ENCODE results near the gene SERPINI2.

SERPINI2 gene, protein sequence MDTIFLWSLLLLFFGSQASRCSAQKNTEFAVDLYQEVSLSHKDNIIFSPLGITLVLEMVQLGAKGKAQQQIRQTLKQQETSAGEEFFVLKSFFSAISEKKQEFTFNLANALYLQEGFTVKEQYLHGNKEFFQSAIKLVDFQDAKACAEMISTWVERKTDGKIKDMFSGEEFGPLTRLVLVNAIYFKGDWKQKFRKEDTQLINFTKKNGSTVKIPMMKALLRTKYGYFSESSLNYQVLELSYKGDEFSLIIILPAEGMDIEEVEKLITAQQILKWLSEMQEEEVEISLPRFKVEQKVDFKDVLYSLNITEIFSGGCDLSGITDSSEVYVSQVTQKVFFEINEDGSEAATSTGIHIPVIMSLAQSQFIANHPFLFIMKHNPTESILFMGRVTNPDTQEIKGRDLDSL

DNA sequence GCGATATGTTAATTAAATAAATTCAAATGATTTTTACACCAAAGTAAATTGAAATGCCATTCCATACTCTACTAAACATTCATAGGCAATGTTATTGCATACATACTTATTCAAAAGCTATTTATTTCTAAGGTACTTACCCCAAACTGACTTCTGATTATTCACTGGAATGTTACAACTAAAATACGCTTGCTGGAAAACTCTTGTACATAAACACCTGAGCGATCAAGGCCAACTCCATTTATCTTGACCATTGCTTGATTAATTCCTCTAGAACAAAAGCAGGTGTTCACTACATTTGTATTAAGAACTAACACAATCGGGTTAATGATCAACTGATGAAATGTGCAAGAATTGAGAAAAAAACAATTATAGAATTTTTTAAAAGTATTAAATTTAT lies at the start of gene SERPINI2:
SERPINI2 (minus strand) TSS at position 180 of the 400 bp plus-strand sequence. CDS start 2,208 bp downstream, outside the sequence.
- no peak for TF ChIP-seq JUND (IDR thresholded peaks at IDR 0.05; ENCODE audit: low read depth)

DNA sequence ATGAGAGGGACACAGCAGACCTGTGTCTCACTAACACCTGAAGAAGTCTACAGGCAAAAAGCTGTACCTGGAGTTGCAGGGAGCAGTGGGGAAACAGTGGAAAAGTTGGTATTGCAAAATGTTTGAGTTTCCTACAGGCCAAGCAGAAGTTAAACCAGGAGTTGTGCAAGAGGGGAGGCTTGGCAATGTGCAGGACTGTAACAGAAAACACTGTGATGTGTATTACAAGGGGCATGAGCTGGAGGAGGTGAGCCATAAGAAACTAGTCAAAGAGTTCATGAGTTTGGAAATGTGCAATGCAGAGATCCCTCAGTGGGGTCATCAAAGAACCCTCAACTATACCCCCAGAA lies 47.1 kb upstream of the SERPINI2 start:
- no peak for DNase-seq (ENCODE audit: low read depth in 1 of 2, low spot score in 1 of 2)
- in situ Hi-C loops (cut with HindIII; ENCODE audit: low pct_unique_long_range_greater_than_20kb, low sequenced_read_pairs) = no loop called here
- TF ChIP-seq JUND (IDR thresholded peaks at IDR 0.05; ENCODE audit: low read depth) = no peak

More for the DNA sequence above, at the start of gene SERPINI2:
- in situ Hi-C loops (cut with HindIII; ENCODE audit: low pct_unique_long_range_greater_than_20kb, low sequenced_read_pairs) = no loop called here
- DNase-seq (ENCODE audit: low read depth in 1 of 2, low spot score in 1 of 2) = no peak

DNA sequence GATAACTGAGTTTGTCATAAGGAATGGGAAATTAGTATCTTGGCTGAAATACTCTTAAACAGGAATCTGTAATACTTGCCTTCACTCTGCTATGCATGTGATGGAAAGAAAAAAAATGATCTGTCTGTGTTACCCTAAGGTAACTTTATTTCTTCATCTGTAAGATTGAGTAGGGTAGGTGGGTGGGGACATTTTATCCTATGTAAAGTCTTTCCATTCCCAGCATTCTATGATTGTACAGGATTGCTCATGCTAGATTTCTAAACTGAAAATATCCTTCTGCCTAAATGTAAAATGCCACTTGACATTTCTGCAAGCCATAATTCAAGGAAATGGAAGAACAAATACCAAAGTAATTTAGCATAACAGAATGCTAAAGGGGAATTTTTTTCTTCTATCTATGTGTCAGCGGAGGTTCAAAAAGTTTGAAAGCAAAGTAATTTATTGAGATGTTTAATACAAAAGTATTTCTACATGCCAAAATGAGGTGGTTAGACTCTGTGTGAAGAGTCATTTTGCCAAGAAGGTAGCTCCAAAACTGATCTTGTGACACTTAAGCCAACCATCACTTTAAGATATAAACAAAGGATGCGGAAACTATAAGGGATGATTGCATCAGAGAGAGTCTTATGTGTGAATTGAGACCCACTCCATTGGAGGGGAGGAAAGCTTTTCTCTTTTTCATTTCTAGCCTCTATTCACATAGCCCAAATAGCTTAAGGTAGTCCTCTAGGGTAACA lies 46.6 kb upstream of the SERPINI2 start:
- no peak for TF ChIP-seq JUND (IDR thresholded peaks at IDR 0.05; ENCODE audit: low read depth)
- in situ Hi-C loops (cut with HindIII; ENCODE audit: low pct_unique_long_range_greater_than_20kb, low sequenced_read_pairs) = no loop called here
- DNase-seq (ENCODE audit: low read depth in 1 of 2, low spot score in 1 of 2) = no peak

DNA sequence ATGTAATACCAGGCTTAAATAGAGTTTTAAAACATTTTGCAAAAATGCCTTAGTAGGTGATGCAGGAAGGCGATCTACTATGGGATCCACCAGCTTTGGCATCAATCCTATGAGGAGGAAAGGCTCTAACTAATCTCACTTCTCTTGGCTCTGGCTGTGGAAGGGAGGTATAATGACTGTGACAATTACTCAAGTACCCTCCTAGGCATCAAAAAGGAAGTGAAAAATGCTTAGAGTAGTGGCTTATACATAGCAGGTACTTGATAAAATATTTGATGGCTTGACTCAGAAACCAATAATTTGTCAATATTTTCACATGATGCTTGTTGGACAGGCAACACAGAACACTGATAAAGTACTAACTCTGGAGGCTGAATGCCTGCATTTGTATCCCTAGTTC lies 34.1 kb upstream of the SERPINI2 start:
- TF ChIP-seq JUND (IDR thresholded peaks at IDR 0.05; ENCODE audit: low read depth) = no peak
- DNase-seq (ENCODE audit: low read depth in 1 of 2, low spot score in 1 of 2) = no peak
- in situ Hi-C loops (cut with HindIII; ENCODE audit: low pct_unique_long_range_greater_than_20kb, low sequenced_read_pairs) = no loop called here

DNA sequence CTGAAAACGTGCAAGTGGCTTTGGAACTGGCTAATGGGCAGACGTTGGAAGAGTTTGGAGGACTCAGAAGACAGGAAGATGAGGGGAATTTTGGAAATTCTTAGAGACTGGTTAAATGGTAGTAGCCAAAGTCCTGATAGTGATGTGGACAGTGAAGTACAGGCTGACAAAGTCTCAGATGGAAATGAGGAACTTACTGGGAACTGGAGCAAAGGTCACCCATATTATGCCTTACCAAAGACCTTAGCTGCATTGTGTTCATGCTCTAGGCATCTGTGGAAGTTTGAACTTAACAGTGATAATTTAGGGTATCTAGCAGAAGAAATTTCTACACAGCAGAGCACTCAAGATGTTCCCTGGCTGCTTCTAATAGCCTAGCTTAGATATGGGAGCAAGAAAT lies 28.6 kb upstream of the SERPINI2 start:
- DNase-seq (ENCODE audit: low read depth in 1 of 2, low spot score in 1 of 2) = no peak
- no peak for TF ChIP-seq JUND (IDR thresholded peaks at IDR 0.05; ENCODE audit: low read depth)
- in situ Hi-C loops (cut with HindIII; ENCODE audit: low pct_unique_long_range_greater_than_20kb, low sequenced_read_pairs) = no loop called here

DNA sequence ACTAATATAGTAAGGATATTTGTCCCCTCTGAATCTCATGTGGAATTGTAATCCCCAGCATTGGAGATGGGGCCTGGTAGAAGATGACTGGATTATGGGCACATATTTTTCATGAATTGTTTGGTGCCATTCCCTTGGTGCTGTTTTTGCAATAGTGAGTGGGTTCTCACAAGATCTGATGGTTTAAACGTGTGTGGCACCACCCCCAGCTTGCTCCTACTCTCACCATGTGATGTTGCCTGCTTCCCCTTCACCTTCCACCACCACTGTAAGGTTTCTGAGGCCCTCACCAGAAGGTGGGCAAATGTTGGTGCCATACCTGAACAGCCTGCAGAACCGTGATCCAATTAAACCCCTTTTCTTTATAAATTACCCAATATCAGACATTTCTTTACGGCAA lies 28.1 kb upstream of the SERPINI2 start:
- TF ChIP-seq JUND (IDR thresholded peaks at IDR 0.05; ENCODE audit: low read depth) = no peak
- in situ Hi-C loops (cut with HindIII; ENCODE audit: low pct_unique_long_range_greater_than_20kb, low sequenced_read_pairs) = no loop called here
- DNase-seq (ENCODE audit: low read depth in 1 of 2, low spot score in 1 of 2) = no peak

DNA sequence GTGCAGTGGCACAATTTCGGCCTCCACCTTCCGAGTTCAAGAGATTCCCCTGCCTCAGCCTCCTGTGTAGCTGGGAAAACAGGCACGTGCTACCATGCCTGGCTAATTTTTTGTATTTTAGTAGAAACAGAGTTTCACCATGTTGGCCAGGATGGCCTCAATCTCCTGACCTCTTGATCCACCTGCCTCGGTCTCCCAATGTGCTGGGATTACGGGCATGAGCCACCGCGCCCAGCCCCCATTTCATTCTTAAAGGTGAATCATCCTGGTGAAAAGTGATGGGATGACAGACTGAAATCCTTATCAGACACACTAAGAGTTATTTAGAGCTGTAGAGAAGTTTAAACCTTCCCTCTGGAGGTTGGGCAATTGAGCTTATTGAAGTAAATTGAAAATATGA lies 24.1 kb upstream of the SERPINI2 start:
- in situ Hi-C loops (cut with HindIII; ENCODE audit: low pct_unique_long_range_greater_than_20kb, low sequenced_read_pairs) = no loop called here
- no peak for TF ChIP-seq JUND (IDR thresholded peaks at IDR 0.05; ENCODE audit: low read depth)
- DNase-seq (ENCODE audit: low read depth in 1 of 2, low spot score in 1 of 2) = no peak

DNA sequence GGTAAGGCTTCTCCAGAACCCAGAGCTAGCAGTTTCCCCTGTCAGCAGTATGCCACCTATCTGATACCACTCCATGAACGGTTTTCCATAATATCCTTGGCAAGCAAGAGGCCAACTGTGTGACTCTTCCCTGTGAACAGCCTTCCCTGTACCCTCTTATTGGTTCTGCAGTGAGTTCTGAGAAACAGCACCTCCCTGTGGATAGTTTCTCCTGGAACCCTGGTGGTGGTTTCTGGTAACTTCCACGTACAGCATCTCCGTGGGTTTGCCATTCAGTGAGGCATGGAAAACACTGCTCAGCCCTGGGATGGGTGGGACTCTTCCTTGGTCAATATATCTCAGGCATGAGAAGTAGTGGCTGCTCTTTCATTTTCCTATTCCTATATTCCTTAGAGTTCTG lies 19.4 kb upstream of the SERPINI2 start:
- no peak for TF ChIP-seq JUND (IDR thresholded peaks at IDR 0.05; ENCODE audit: low read depth)
- in situ Hi-C loops (cut with HindIII; ENCODE audit: low pct_unique_long_range_greater_than_20kb, low sequenced_read_pairs) = no loop called here
- peak in 1 of 2 experiments; percentile 12 for DNase-seq (ENCODE audit: low read depth in 1 of 2, low spot score in 1 of 2)

DNA sequence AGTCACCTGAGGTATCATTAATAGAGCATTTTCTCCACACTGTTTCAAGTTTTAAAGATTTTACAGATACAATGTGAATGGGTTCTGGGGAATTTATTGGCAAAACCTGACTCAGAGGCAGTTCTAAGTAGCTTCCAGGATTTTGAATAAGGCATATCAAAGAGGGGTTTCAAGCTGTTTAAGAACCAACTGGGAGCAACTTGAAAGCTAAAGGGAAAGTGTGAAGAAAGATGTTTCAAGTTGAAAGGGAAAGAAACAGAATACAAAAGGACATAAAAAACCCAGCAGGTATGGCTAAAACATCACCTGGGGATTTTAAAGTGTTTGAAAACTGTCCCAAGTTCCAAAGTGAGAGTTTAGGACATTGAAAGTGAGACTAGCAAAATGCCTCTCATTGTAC lies 17.8 kb upstream of the SERPINI2 start:
- in situ Hi-C loops (cut with HindIII; ENCODE audit: low pct_unique_long_range_greater_than_20kb, low sequenced_read_pairs) = no loop called here

DNA sequence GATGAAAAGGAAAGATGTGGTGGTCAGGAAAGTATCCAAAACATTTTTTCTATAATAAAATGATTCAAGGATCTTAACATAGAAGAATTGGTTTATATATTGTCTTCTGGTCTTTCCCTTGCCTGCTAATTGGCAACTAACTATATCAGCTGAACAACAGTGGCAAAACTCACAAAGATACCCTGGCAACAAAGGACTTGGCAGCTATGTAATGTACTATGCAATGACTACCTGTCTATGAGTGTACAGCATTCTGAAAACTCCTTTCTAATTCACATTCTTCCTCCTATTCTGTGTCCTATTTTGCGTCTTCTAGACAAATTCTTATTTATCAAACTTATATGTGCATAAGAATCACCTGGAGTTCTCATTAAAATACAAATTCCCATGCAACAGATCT lies 15.7 kb upstream of the SERPINI2 start:
- DNase-seq (ENCODE audit: low read depth in 1 of 2, low spot score in 1 of 2) = no peak
- TF ChIP-seq JUND (IDR thresholded peaks at IDR 0.05; ENCODE audit: low read depth) = no peak
- in situ Hi-C loops (cut with HindIII; ENCODE audit: low pct_unique_long_range_greater_than_20kb, low sequenced_read_pairs) = no loop called here

More for the DNA sequence above, 17.8 kb upstream of the SERPINI2 start:
- no peak for TF ChIP-seq JUND (IDR thresholded peaks at IDR 0.05; ENCODE audit: low read depth)
- no peak for DNase-seq (ENCODE audit: low read depth in 1 of 2, low spot score in 1 of 2)

DNA sequence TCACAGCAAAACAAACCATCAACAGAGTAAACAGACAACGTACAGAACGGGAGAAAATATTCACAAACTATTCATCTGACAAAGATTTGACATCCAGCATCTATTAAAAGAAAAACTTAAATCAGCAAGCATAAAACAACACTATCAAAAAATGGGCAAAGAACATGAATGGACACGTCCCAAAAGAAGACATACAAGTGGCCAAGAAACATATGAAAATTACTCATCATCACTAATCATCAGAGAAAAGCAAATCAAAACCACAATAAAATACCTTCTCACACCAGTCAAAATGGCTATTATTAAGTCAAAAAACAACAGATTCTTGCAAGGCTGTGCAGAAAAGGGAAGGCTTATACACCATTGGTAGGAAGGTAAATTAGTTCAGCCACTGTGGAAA lies 13.7 kb upstream of the SERPINI2 start:
- DNase-seq (ENCODE audit: low read depth in 1 of 2, low spot score in 1 of 2) = no peak
- TF ChIP-seq JUND (IDR thresholded peaks at IDR 0.05; ENCODE audit: low read depth) = no peak
- in situ Hi-C loops (cut with HindIII; ENCODE audit: low pct_unique_long_range_greater_than_20kb, low sequenced_read_pairs) = no loop called here

DNA sequence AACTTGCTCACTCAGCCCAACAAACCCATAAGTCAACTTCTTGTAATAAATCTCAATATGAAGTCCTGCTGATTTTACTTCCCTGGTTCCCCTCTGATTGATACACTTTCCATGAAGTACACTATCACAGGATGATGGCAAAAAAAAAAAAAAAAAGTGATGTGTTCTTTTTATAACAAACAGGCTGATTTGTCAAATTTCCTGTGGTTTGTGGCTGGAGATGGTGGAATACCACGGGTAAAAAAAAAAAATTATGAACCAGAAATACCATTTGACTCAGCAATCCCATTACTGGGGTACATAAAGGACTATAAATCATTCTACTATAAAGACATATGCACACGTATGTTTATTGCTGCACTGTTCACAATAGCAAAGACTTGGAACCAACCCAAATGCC lies 10.7 kb upstream of the SERPINI2 start:
- in situ Hi-C loops (cut with HindIII; ENCODE audit: low pct_unique_long_range_greater_than_20kb, low sequenced_read_pairs) = no loop called here
- TF ChIP-seq JUND (IDR thresholded peaks at IDR 0.05; ENCODE audit: low read depth) = no peak
- no peak for DNase-seq (ENCODE audit: low read depth in 1 of 2, low spot score in 1 of 2)

DNA sequence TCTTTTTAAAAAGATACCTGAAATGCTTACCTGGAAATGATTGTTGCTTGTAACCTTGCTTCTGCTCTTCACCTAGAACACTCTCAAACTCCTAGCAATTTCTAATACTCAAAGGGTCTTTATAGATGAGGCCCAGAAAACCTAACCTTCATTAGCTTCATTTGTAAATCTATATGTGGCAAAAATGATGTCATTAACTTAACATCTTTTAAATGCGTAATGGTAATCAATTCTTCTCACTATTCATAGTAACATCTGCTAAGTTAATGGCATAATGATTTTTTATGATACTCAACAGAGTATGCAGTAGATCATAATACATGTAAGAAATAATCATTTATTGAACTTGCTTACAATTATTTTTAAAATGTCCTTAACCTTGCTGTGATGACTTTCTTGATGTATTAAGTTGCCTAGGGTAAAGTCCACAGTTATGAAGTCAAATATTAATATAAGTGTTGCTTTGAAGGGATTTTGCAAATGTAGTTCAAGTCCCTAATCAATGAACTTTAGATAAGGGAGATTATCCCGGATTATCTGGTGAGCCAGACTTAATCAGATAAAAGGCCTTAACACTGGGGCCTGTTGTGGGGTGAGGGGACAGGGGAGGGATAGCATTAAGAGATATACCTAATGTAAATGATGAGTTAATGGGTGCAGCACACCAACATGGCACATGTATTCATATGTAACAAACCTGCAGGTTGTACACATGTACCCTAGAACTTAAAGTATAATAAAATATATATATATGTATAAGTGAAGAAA lies 10.1 kb upstream of the SERPINI2 start:
- in situ Hi-C loops (cut with HindIII; ENCODE audit: low pct_unique_long_range_greater_than_20kb, low sequenced_read_pairs) = no loop called here
- DNase-seq (ENCODE audit: low read depth in 1 of 2, low spot score in 1 of 2) = no peak
- TF ChIP-seq JUND (IDR thresholded peaks at IDR 0.05; ENCODE audit: low read depth) = no peak

All from T47D (cell line).